ENCODE data around the gene STPG3.
A peak's percentile ranks its signal among the peaks of the same experiment; 100 is the strongest.

STPG3 gene

GRCh38 chr9:137264067-137264466 lies 13.0 kb downstream of the STPG3 start:
- H3K4me3 ChIP-seq (ENCODE audit: low read depth, low read length): no peak overlapping the region

GRCh38 chr9:137265496-137266161 lies 14.5 kb downstream of the STPG3 start:
- H3K4me3 ChIP-seq (ENCODE audit: low read depth, low read length): no peak overlapping the region

GRCh38 chr9:137266162-137266527 lies 15.1 kb downstream of the STPG3 start:
- no peak overlapping the region for H3K4me3 ChIP-seq (ENCODE audit: low read depth, low read length)

- no peak overlapping the region for H3K4me3 ChIP-seq (ENCODE audit: low read depth, low read length)
These were observed 15.7 kb downstream of the STPG3 start for GRCh38 chr9:137266585-137267453.

GRCh38 chr9:137267933-137268355 lies 16.9 kb downstream of the STPG3 start:
- H3K4me3 ChIP-seq (ENCODE audit: low read depth, low read length): no peak overlapping the region

- H3K4me3 ChIP-seq (ENCODE audit: low read depth, low read length): no peak overlapping the region
These were observed 17.6 kb downstream of the STPG3 start for GRCh38 chr9:137268538-137269201.

GRCh38 chr9:137269231-137269772 lies 18.2 kb downstream of the STPG3 start:
- no peak overlapping the region for H3K4me3 ChIP-seq (ENCODE audit: low read depth, low read length)

- H3K4me3 ChIP-seq (ENCODE audit: low read depth, low read length): no peak overlapping the region
These were observed 20.0 kb downstream of the STPG3 start for GRCh38 chr9:137270929-137271695.

- H3K4me3 ChIP-seq (ENCODE audit: low read depth, low read length): no peak overlapping the region
These were observed 20.6 kb downstream of the STPG3 start for GRCh38 chr9:137271696-137272076.

GRCh38 chr9:137272241-137273094 lies 21.4 kb downstream of the STPG3 start:
- H3K4me3 ChIP-seq (ENCODE audit: low read depth, low read length): no peak overlapping the region

- H3K4me3 ChIP-seq (ENCODE audit: low read depth, low read length): no peak overlapping the region
These were observed 22.0 kb downstream of the STPG3 start for GRCh38 chr9:137273095-137273490.

- H3K4me3 ChIP-seq (ENCODE audit: low read depth, low read length): no peak overlapping the region
These were observed 22.7 kb downstream of the STPG3 start for GRCh38 chr9:137273611-137274320.

GRCh38 chr9:137275203-137275587 lies 24.1 kb downstream of the STPG3 start:
- no peak overlapping the region for H3K4me3 ChIP-seq (ENCODE audit: low read depth, low read length)

GRCh38 chr9:137275588-137276472 lies 24.7 kb downstream of the STPG3 start:
- no peak overlapping the region for H3K4me3 ChIP-seq (ENCODE audit: low read depth, low read length)

GRCh38 chr9:137276473-137277328 lies 25.6 kb downstream of the STPG3 start:
- H3K4me3 ChIP-seq (ENCODE audit: low read depth, low read length): no peak overlapping the region

GRCh38 chr9:137277329-137278041 lies 26.4 kb downstream of the STPG3 start, which contains the start of gene TOR4A:
Gene TOR4A, plus strand, starts transcription at chr9:137277726. Its CDS starts 964 bp downstream, at chr9:137278690.
- H3K4me3 ChIP-seq (ENCODE audit: low read depth, low read length): peak within 1 kb of the TSS; percentile 28
